ENCODE data around the gene TGIF2. TPM values are rescaled to one million over a fixed set of nuclear protein-coding genes. Genes with fewer than 3 reads are reported as not detected.

Gene TGIF2
- total and polyA plus RNA-seq, 2 of the 4 experiments (the other 2 are of a cell fraction), result 9.7 to 12.7 TPM

DNA sequence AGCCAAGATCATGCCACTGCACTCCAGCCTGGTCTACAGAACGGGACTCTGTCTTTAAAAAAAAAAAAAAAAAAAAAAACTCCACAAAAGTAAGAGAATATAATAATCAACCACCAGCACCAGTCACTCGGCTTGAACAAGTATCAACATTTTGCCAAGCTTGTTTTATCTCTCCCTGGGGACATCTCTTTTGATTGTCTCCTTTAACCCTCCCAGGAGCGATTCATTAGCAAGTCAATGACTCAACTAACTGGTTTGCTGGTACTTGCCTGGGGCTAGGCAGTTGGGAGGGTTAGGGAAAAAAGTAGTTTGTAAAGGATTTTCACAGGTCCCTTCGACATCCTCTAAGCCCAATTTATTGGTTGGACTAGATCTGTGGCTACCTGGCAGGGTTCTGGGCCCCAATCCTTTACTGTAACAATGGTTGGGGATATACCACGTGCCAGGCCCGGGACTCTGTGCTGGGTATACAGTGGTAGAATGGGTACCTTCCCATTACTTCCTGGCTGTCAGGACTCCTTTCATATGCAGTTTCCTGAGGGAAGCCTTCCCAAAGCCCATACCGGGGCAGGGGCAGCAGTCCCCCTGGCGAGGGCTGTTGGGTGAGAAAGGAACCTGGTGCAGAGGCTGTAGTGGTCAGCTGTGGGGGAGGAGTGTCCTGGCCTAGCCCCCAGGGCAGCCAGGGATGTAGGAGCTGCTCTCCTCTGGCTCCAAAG, 12.2 kb downstream of the TGIF2 start:
- POLR2A ChIA-PET (ENCODE audit: unreplicated experiment), result no interaction called here
- Histone ChIP-seq H2AFZ (replicated peaks; ENCODE audit: low read length, poor library complexity) (no peak overlapping the region), H3K56ac (ENCODE audit: extremely low read depth, insufficient read depth, low read length) (no peak overlapping the region), H4K8ac (ENCODE audit: low read depth in 2 of 2, low read length in 2 of 2) (no peak overlapping the region), H3K14ac (replicated peaks; ENCODE audit: low read depth, low read length) (no peak overlapping the region), H3K4ac (ENCODE audit: low read depth, low read length) (no peak overlapping the region), H4K20me1 (ENCODE audit: insufficient read depth, low read length) (peaks cover 3% of the 10 kb centered on the region; the same call in 1 of the 2 replicates), H2AK5ac (ENCODE audit: low read depth, low read length) (no peak overlapping the region), H3K4me2 (ENCODE audit: low read depth, low read length) (no peak overlapping the region), H2BK5ac (ENCODE audit: low read depth, low read length, poor library complexity, severe bottlenecking) (no peak overlapping the region), H4K5ac (ENCODE audit: low read depth, low read length) (no peak overlapping the region), H3K4me1 (ENCODE audit: control insufficient read depth, insufficient read depth, low read length) (no peaks in the 10 kb centered on the region), H3K9me1 (ENCODE audit: insufficient read depth, low read length) (peaks cover 2% of the 10 kb centered on the region; the same call in 1 of the 2 replicates), H3K4me3 (ENCODE audit: insufficient read depth, low read depth, low read length) (no peak overlapping the region), H2BK120ac (ENCODE audit: low read depth, low read length) (no peak overlapping the region), H3K9me3 (ENCODE audit: control insufficient read depth, insufficient read depth, low read length) (no peaks in the 10 kb centered on the region), H2BK15ac (ENCODE audit: low read depth, low read length) (no peak overlapping the region), H3K79me1 (ENCODE audit: low read depth in 1 of 2, low read length in 2 of 2) (peaks cover 3 to 4% of the 10 kb centered on the region in 2 experiments; a peak in 3 of 4 replicates), H4K91ac (ENCODE audit: insufficient read depth, low read depth, low read length) (no peak overlapping the region), H3K9ac (ENCODE audit: low read depth, low read length) (no peak overlapping the region), H2AK9ac (replicated peaks; ENCODE audit: low read depth, low read length, poor library complexity) (no peak overlapping the region), H2BK20ac (ENCODE audit: low read depth, low read length) (no peak overlapping the region), H3K27ac (ENCODE audit: insufficient read depth, low read length) (no peak overlapping the region), H3K23ac (ENCODE audit: low read depth, low read length) (no peak overlapping the region), H3K27me3 (ENCODE audit: control insufficient read depth, insufficient read depth, low read length) (no peaks in the 10 kb centered on the region), H3K18ac (ENCODE audit: low read depth, low read length) (no peak overlapping the region), H3K36me3 (ENCODE audit: control insufficient read depth, insufficient read depth, low read length) (peaks cover 23% of the 10 kb centered on the region)
- no CpG with 5 or more reads among the region's 8 CpGs for WGBS, 2 experiments (ENCODE audit: extremely low coverage in 2 of 2, insufficient read length in 1 of 2)
- ATAC-seq (ENCODE audit: low read depth) (no peak), DNase-seq (peak; percentile 20)
- in situ Hi-C loops (cut with MboI; ENCODE audit: low sequenced_read_pairs), result no loop called here
- intact Hi-C loops (cut with micrococcal nuclease), result no loop called here
- dilution Hi-C loops (cut with HindIII; ENCODE audit: low sequenced_read_pairs, unreplicated experiment), result no loop called here
- CTCF ChIA-PET, result no interaction called here
- BruUV-seq (replicated peaks), result no TSS peak
- TF ChIP-seq MAZ (IDR thresholded peaks at IDR 0.05; ENCODE audit: borderline replicate concordance, low read depth, low read length) (no peak), SMC3 (IDR thresholded peaks at IDR 0.05; ENCODE audit: low read depth, low read length) (no peak), RAD21 (IDR thresholded peaks at IDR 0.05; ENCODE audit: low read length) (no peak), BHLHE40 (IDR thresholded peaks at IDR 0.05; ENCODE audit: low read depth, low read length) (no peak), RFX5 (IDR thresholded peaks at IDR 0.05; ENCODE audit: low read depth, low read length) (no peak), CHD1 (IDR thresholded peaks at IDR 0.05; ENCODE audit: low read depth, low read length) (no peak), NFE2L2 (IDR thresholded peaks at IDR 0.05; ENCODE audit: low read depth, low read length) (no peak), FOS (IDR thresholded peaks at IDR 0.05; ENCODE audit: low read depth, low read length) (no peak), MXI1 (IDR thresholded peaks at IDR 0.05; ENCODE audit: borderline replicate concordance, low read depth, low read length) (no peak), RCOR1 (IDR thresholded peaks at IDR 0.05; ENCODE audit: insufficient replicate concordance, low read length) (no peak), MAFK (IDR thresholded peaks at IDR 0.05; ENCODE audit: low read depth, low read length) (no peak)
- TF ChIP-seq, protein P1, sequence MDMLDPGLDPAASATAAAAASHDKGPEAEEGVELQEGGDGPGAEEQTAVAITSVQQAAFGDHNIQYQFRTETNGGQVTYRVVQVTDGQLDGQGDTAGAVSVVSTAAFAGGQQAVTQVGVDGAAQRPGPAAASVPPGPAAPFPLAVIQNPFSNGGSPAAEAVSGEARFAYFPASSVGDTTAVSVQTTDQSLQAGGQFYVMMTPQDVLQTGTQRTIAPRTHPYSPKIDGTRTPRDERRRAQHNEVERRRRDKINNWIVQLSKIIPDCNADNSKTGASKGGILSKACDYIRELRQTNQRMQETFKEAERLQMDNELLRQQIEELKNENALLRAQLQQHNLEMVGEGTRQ (IDR thresholded peaks at IDR 0.05; ENCODE audit: low read depth, low read length), result no peak
- TF ChIP-seq, protein P2, sequence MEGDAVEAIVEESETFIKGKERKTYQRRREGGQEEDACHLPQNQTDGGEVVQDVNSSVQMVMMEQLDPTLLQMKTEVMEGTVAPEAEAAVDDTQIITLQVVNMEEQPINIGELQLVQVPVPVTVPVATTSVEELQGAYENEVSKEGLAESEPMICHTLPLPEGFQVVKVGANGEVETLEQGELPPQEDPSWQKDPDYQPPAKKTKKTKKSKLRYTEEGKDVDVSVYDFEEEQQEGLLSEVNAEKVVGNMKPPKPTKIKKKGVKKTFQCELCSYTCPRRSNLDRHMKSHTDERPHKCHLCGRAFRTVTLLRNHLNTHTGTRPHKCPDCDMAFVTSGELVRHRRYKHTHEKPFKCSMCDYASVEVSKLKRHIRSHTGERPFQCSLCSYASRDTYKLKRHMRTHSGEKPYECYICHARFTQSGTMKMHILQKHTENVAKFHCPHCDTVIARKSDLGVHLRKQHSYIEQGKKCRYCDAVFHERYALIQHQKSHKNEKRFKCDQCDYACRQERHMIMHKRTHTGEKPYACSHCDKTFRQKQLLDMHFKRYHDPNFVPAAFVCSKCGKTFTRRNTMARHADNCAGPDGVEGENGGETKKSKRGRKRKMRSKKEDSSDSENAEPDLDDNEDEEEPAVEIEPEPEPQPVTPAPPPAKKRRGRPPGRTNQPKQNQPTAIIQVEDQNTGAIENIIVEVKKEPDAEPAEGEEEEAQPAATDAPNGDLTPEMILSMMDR (conservative IDR thresholded peaks at IDR 0.05; ENCODE audit: low read depth, low read length), result no peak

Data from IMR-90 (cell line).